GM18520 (cell line): ENCODE results near the gene NAXE.
"Not testable (repeated sequence)": the region's sequence is repeated elsewhere in the genome, so short reads cannot be mapped to it uniquely, and the experiment has no call there.

Source experiments
- ATAC-seq: cut with Tn5 transposase; IDR thresholded peaks from one replicate; pipeline ENCODE4 v1.9.1; 2021; ENCODE audit not compliant: unreplicated experiment

Gene NAXE

GRCh38 chr1:156566436-156566835, 25.1 kb upstream of the NAXE start:
- no peak for ATAC-seq

- ATAC-seq, result no peak
Measured at GRCh38 chr1:156571261-156571852, 20.2 kb upstream of the NAXE start.

GRCh38 chr1:156571919-156572662, 19.5 kb upstream of the NAXE start, which contains the start of gene IQGAP3:
Gene IQGAP3, minus strand, starts transcription at chr1:156572565. Its CDS starts 36 bp downstream, at chr1:156572529.
- peak; percentile 52 for ATAC-seq

GRCh38 chr1:156572663-156573018, 18.9 kb upstream of the NAXE start:
- ATAC-seq, result no peak

GRCh38 chr1:156574039-156574633, 17.4 kb upstream of the NAXE start:
- no peak for ATAC-seq

- ATAC-seq, result no peak
Measured at GRCh38 chr1:156577550-156577949, 14.0 kb upstream of the NAXE start.

GRCh38 chr1:156578055-156578454, 13.5 kb upstream of the NAXE start:
- no peak for ATAC-seq

GRCh38 chr1:156579472-156579871, 12.1 kb upstream of the NAXE start, which contains the start of gene TTC24:
Gene TTC24, plus strand, starts transcription at chr1:156579723. Its CDS starts 1,642 bp downstream, at chr1:156581365.
- ATAC-seq, result no peak

- no peak for ATAC-seq
Measured at GRCh38 chr1:156581661-156582387, 9.8 kb upstream of the NAXE start.

- no peak for ATAC-seq
Measured at GRCh38 chr1:156582388-156583017, 9.1 kb upstream of the NAXE start.

- no peak for ATAC-seq
Measured at GRCh38 chr1:156583821-156584622, 7.6 kb upstream of the NAXE start.

- ATAC-seq, result no peak
Measured at GRCh38 chr1:156584813-156585212, 6.8 kb upstream of the NAXE start.

- no peak for ATAC-seq
Measured at GRCh38 chr1:156586323-156586722, 5.3 kb upstream of the NAXE start.

GRCh38 chr1:156586892-156587477, 4.6 kb upstream of the NAXE start:
- ATAC-seq, result no peak

GRCh38 chr1:156587927-156588326, 3.6 kb upstream of the NAXE start:
- not testable (repeated sequence) for ATAC-seq

- no peak for ATAC-seq
Measured at GRCh38 chr1:156589546-156589945, 2.0 kb upstream of the NAXE start.

- no peak for ATAC-seq
Measured at GRCh38 chr1:156590326-156591180, 1.0 kb upstream of the NAXE start.

GRCh38 chr1:156591181-156591431, 470 bp upstream of the NAXE start:
- ATAC-seq, result no peak
